HepG2 (cell line): Measurements from ENCODE around the gene TEK. TPM values are rescaled to one million over a fixed set of nuclear protein-coding genes. Genes with fewer than 3 reads are reported as not detected.

Experiments
- ATAC-seq: fragments of 200-7000 bp; cut with Tn5 transposase; 3 replicates; pipeline ENCODE4 v1.9.1; 2020; ENCODE audit warnings: mild to moderate bottlenecking, moderate library complexity
- BruUV-seq: library from RNA; stranded (reverse); fragments of 400-500 nt; replicated peaks from 2 replicates; lab custom pipeline; 2021; lab: Mats Ljungman, UMichigan
- CTCF ChIA-PET: fragments of 300-600 bp; formaldehyde crosslinking; extraction: SDS; loops from one replicate; lab custom pipeline; 2021; ENCODE audit warnings: low total read pairs, inconsistent platforms, low intra/inter-chr PET ratio; lab: Yijun Ruan, JAX
- POLR2A ChIA-PET: fragments of 350-600 bp; sonication (Branson Sonifier 250); formaldehyde crosslinking; loops from one replicate; lab custom pipeline; 2020; ENCODE audit warnings: antibody characterized with exemption, inconsistent platforms; lab: Yijun Ruan, JAX
- DNase-seq: peaks from one replicate; pipeline ENCODE4 v3.0.0-alpha.2; 2015; ENCODE audit warnings: low spot score
- FAIRE-seq: peaks from 3 replicates; lab custom pipeline; 2011; peaks lifted over from hg19 to GRCh38; lab: Jason Lieb, UNC
- H2AFZ ChIP-seq: one replicate; pipeline ENCODE4 v1.6.1; 2011; ENCODE audit warnings: low read length, inconsistent platforms
- H3K27ac ChIP-seq: fragments of 300-600 bp; 3 replicates; pipeline ENCODE4 v1.8.0; 2011; ENCODE audit warnings: mixed run types, mild to moderate bottlenecking, mixed read lengths, low read length, inconsistent platforms; ENCODE audit not compliant: insufficient read depth; ENCODE audit errors: extremely low read length
- H3K27me3 ChIP-seq, 2 experiments: fragments of 200-600 bp in 1 of 2; 2 replicates in 1 of 2; 3 replicates in 1 of 2; pipeline versions ENCODE4 v1.6.0 to v1.8.0; 2011; ENCODE audit warnings: low read length in 2 of 2, mild to moderate bottlenecking in 2 of 2, moderate library complexity in 2 of 2, inconsistent platforms in 1 of 2; ENCODE audit not compliant: insufficient read depth in 2 of 2, control insufficient read depth in 1 of 2
- H3K36me3 ChIP-seq, 2 experiments: fragments of 200-600 bp in 1 of 2; replicated peaks in 1 of 2; 2 replicates in 1 of 2; 3 replicates in 1 of 2; pipeline versions ENCODE4 v1.5.1 to v1.8.0; 2011; ENCODE audit warnings: low read length in 2 of 2, inconsistent platforms in 1 of 2; ENCODE audit not compliant: insufficient read depth in 2 of 2, control insufficient read depth in 1 of 2
- H3K4me1 ChIP-seq: 2 replicates; pipeline ENCODE4 v1.5.1; 2012; ENCODE audit warnings: low read length, inconsistent platforms; ENCODE audit not compliant: insufficient read depth
- H3K4me2 ChIP-seq: 2 replicates; pipeline ENCODE4 v1.6.0; 2011; ENCODE audit warnings: low read depth, low read length, inconsistent platforms
- H3K4me3 ChIP-seq, 3 experiments: fragments of 200-600 bp in 1 of 3; sonication (generic), shearing (Covaris generic) in 1 of 3; replicated peaks in 1 of 3; 2 replicates each; pipeline ENCODE4 v1.5.1; 2011 to 2016; ENCODE audit warnings: low read length in 3 of 3, inconsistent platforms in 2 of 3, low read depth in 2 of 3, mild to moderate bottlenecking in 2 of 3, control low read depth in 1 of 3, mixed read lengths in 1 of 3; ENCODE audit not compliant: insufficient read depth in 1 of 3
- H3K79me2 ChIP-seq: one replicate; pipeline ENCODE4 v1.6.1; 2011; ENCODE audit warnings: low read length, inconsistent platforms; ENCODE audit not compliant: insufficient read depth
- H3K9ac ChIP-seq: 2 replicates; pipeline ENCODE4 v1.6.0; 2011; ENCODE audit warnings: mild to moderate bottlenecking, low read depth, low read length, inconsistent platforms; ENCODE audit not compliant: insufficient read depth
- H3K9me3 ChIP-seq: 2 replicates; pipeline ENCODE4 v1.5.1; 2012; ENCODE audit warnings: mild to moderate bottlenecking, low read length
- H4K20me1 ChIP-seq: 2 replicates; pipeline ENCODE4 v1.6.0; 2011; ENCODE audit warnings: inconsistent platforms, mild to moderate bottlenecking, low read length, moderate library complexity; ENCODE audit not compliant: insufficient read depth
- ARHGAP35 ChIP-seq: sonication (generic); formaldehyde crosslinking; IDR thresholded peaks from 2 replicates; pipeline ENCODE4 v1.9.0; 2022; ENCODE audit warnings: mild to moderate bottlenecking, inconsistent platforms, moderate library complexity, missing genetic modification reagents, borderline replicate concordance
- ARID5B ChIP-seq: IDR thresholded peaks from 2 replicates; pipeline ENCODE4 v1.4.0; 2020; ENCODE audit warnings: mild to moderate bottlenecking, missing genetic modification reagents
- ARNT2 ChIP-seq: sonication (generic); formaldehyde crosslinking; IDR thresholded peaks from 2 replicates; pipeline ENCODE4 v1.8.0; 2022; ENCODE audit warnings: mild to moderate bottlenecking, low read depth, missing genetic modification reagents, moderate library complexity
- HCFC1 ChIP-seq: fragments of 150-350 bp; IDR thresholded peaks from 2 replicates; pipeline ENCODE4 v1.6.1; 2014; ENCODE audit warnings: low read depth, low read length
- KLF9 ChIP-seq: IDR thresholded peaks from 2 replicates; pipeline ENCODE4 v1.6.1; 2016; ENCODE audit warnings: low read depth
- PLRG1 ChIP-seq: fragments of 450-650 bp; conservative IDR thresholded peaks from 2 replicates; pipeline ENCODE4 v1.6.1; 2016
- SMARCE1 ChIP-seq: fragments of 450-650 bp; IDR thresholded peaks from 2 replicates; pipeline ENCODE4 v1.6.1; 2017; ENCODE audit warnings: borderline replicate concordance
- SP5 ChIP-seq: IDR thresholded peaks from 2 replicates; pipeline ENCODE4 v1.6.1; 2016; ENCODE audit warnings: low read depth, borderline replicate concordance
- TIGD3 ChIP-seq: sonication (generic); formaldehyde crosslinking; IDR thresholded peaks from 2 replicates; pipeline ENCODE4 v1.5.1; 2020; ENCODE audit warnings: mild to moderate bottlenecking, missing genetic modification reagents, borderline replicate concordance
- ZIK1 ChIP-seq: sonication (generic); formaldehyde crosslinking; IDR thresholded peaks from 2 replicates; pipeline ENCODE4 v1.5.0; 2020; ENCODE audit warnings: mild to moderate bottlenecking, low read depth, missing genetic modification reagents, borderline replicate concordance
- ZNF547 ChIP-seq: sonication (generic); formaldehyde crosslinking; IDR thresholded peaks from 2 replicates; pipeline ENCODE4 v1.5.1; 2020; ENCODE audit warnings: mild to moderate bottlenecking, missing genetic modification reagents
- ZNF740 ChIP-seq: sonication (generic); formaldehyde crosslinking; IDR thresholded peaks from 2 replicates; pipeline ENCODE4 v1.4.0; 2020; ENCODE audit warnings: missing genetic modification reagents
- WGBS: methylation state at CpG from one replicate; pipeline ENCODE4 v1.1.6; 2017; ENCODE audit warnings: low lambda C conversion rate; 5-methylcytosine and 5-hydroxymethylcytosine counted together
- in situ Hi-C: cut with HindIII; loops from 2 replicates; pipeline ENCODE4 v1.10.0; 2017; ENCODE audit warnings: low pct_unique_long_range_greater_than_20kb; ENCODE audit not compliant: extremely low pct_ligation_motif_present
- intact Hi-C: fragments of 100-400 bp; cut with micrococcal nuclease; formaldehyde crosslinking; loops from one replicate; pipeline ENCODE4 v1.10.0; 2022; ENCODE audit not compliant: unreplicated experiment
- polyA plus RNA-seq, 8 experiments: library from polyadenylated mRNA; depleted of rRNA in 3 of 8; stranded (reverse) in 7 of 8; unstranded in 1 of 8; fragments of >200 nt; fragmentation: Illumina TruSeq in 4 of 8; extraction: Trizol in 4 of 8; gene quantifications; 2 replicates each; pipeline versions ENCODE4 v1.2.1 to v1.2.3, GENCODE V29; 2011 to 2016; ENCODE audit warnings: low read depth in 4 of 8, missing spikeins in 1 of 8, mixed read lengths in 1 of 8; ENCODE audit not compliant: insufficient read depth in 1 of 8
- total RNA-seq, 5 experiments: library from RNA; depleted of rRNA; stranded (reverse); fragments of >200 nt; fragmentation: Illumina TruSeq; extraction: Trizol; gene quantifications; 2 replicates each; pipeline ENCODE4 v1.2.3, GENCODE V29; 2016; ENCODE audit warnings: low read depth in 1 of 5

The TEK gene
- total and polyA plus RNA-seq, 2 of the 13 experiments (the other 11 are each of a cell fraction or from before 2014, with no cell fraction given) = not detected

- H3K27ac ChIP-seq = no peak overlapping the region
- H2AFZ ChIP-seq = no peak overlapping the region
- H3K4me3 ChIP-seq = no peak overlapping the region
- ATAC-seq (no peak), FAIRE-seq (no peak), DNase-seq (no peak)
- POLR2A ChIA-PET = no interaction called here
- H4K20me1 ChIP-seq = no peaks in the 10 kb centered on the region
- no peaks in the 10 kb centered on the region for H3K9me3 ChIP-seq
- WGBS = 63% methylated on average over 9 of the region's 11 CpGs
- TF ChIP-seq SMARCE1 (no peak), TIGD3 (no peak), SP5 (CRISPR knock-in tag) (no peak), ZIK1 (CRISPR knock-in tag) (no peak), ARID5B (CRISPR knock-in tag) (no peak), HCFC1 (no peak), ARHGAP35 (CRISPR knock-in tag) (no peak), ZNF547 (CRISPR knock-in tag) (no peak), PLRG1 (no peak), KLF9 (no peak), ARNT2 (CRISPR knock-in tag) (no peak), ZNF740 (no peak)
- in situ Hi-C loops = no loop called here
- H3K27me3 ChIP-seq = no peaks in the 10 kb centered on the region
- intact Hi-C loops = no loop called here
- H3K9ac ChIP-seq = no peak overlapping the region
- no peak overlapping the region for H3K4me2 ChIP-seq
- no peaks in the 10 kb centered on the region for H3K36me3 ChIP-seq
- no peaks in the 10 kb centered on the region for H3K4me1 ChIP-seq
- H3K79me2 ChIP-seq = no peaks in the 10 kb centered on the region
- no TSS peak for BruUV-seq
- CTCF ChIA-PET = no interaction called here
These were observed 22.0 kb upstream of the TEK start for GRCh38 chr9:27086818-27087680.
